HCT116 (cell line): Measurements from ENCODE around the gene GSTA4. TPM values are rescaled to one million over a fixed set of nuclear protein-coding genes. Genes with fewer than 3 reads are reported as not detected.

ENCODE experiments used
- ATAC-seq: fragments of 200-7000 bp; cut with Tn5 transposase; 2 replicates; pipeline ENCODE4 v1.9.1; 2020; ENCODE audit warnings: mild to moderate bottlenecking, moderate library complexity
- BruUV-seq: library from RNA; stranded (reverse); fragments of 400-500 nt; replicated peaks from 2 replicates; lab custom pipeline; 2021; lab: Mats Ljungman, UMichigan
- CTCF ChIA-PET: fragments of 300-600 bp; sonication (Branson Sonifier 250); formaldehyde crosslinking; loops from one replicate; lab custom pipeline; 2021; ENCODE audit warnings: antibody characterized with exemption; lab: Charles Lee
- POLR2A ChIA-PET: fragments of 300-600, 350-600 bp; sonication (Branson Sonifier 250); formaldehyde crosslinking; loops from one replicate; lab custom pipeline; 2021; ENCODE audit warnings: antibody characterized with exemption; lab: Charles Lee
- RAD21 ChIA-PET, 2 experiments: fragments of 300-600 bp; sonication (Branson Sonifier 250); formaldehyde crosslinking; loops; one replicate each; lab custom pipeline; 2023; ENCODE audit warnings: low total read pairs in 2 of 2; ENCODE audit not compliant: uncharacterized antibody in 2 of 2, unreplicated experiment in 2 of 2, low non-redundant PET in 1 of 2; lab: Charles Lee
- DNase-seq: peaks from one replicate; pipeline ENCODE4 v3.0.0-alpha.2; 2010; ENCODE audit warnings: low read depth, low spot score
- H2AFZ ChIP-seq: fragments of 200-600 bp; shearing (Covaris generic), sonication (generic); 2 replicates; pipeline ENCODE4 v1.6.1; 2017; ENCODE audit warnings: low read depth, mixed run types, mixed read lengths, antibody characterized with exemption, low read length; ENCODE audit not compliant: poor library complexity, severe bottlenecking
- H3K27ac ChIP-seq: 2 replicates; pipeline ENCODE4 v1.5.1; 2012; ENCODE audit warnings: low read depth, low read length
- H3K27me3 ChIP-seq: fragments of 200-600 bp; sonication (generic); 2 replicates; pipeline ENCODE4 v1.6.1; 2016; ENCODE audit warnings: mixed run types, low read length, mixed read lengths; ENCODE audit not compliant: insufficient read depth
- H3K36me3 ChIP-seq, 2 experiments: fragments of 200-500 bp in 1 of 2; fragments of 200-600 bp in 1 of 2; sonication (Bioruptor generic) in 1 of 2; sonication (generic) in 1 of 2; 2 replicates each; pipeline versions ENCODE4 v1.5.1 to v1.6.1; 2014 to 2016; ENCODE audit warnings: low read length in 2 of 2, inconsistent platforms in 1 of 2, mixed read lengths in 1 of 2, mixed run types in 1 of 2; ENCODE audit not compliant: insufficient read depth in 2 of 2, control insufficient read depth in 1 of 2
- H3K4me1 ChIP-seq, 2 experiments: fragments of 200-600 bp in 1 of 2; sonication (generic) in 1 of 2; 2 replicates each; pipeline versions ENCODE4 v1.5.1 to v1.6.1; 2012 to 2017; ENCODE audit warnings: low read length in 2 of 2, inconsistent platforms in 1 of 2, mild to moderate bottlenecking in 1 of 2, mixed read lengths in 1 of 2, mixed run types in 1 of 2, moderate library complexity in 1 of 2; ENCODE audit not compliant: insufficient read depth in 2 of 2, control insufficient read depth in 1 of 2
- H3K4me2 ChIP-seq: fragments of 200-600 bp; sonication (generic); 2 replicates; pipeline ENCODE4 v1.6.1; 2017; ENCODE audit warnings: mixed run types, low read length, mixed read lengths
- H3K4me3 ChIP-seq, 2 experiments: fragments of 200-600 bp in 1 of 2; sonication (generic) in 1 of 2; replicated peaks in 1 of 2; 2 replicates each; pipeline ENCODE4 v1.5.1; 2011 to 2016; ENCODE audit warnings: low read length in 2 of 2, control low read depth in 1 of 2, low read depth in 1 of 2, mild to moderate bottlenecking in 1 of 2, mixed read lengths in 1 of 2, mixed run types in 1 of 2
- H3K79me2 ChIP-seq: fragments of 200-600 bp; sonication (generic); 2 replicates; pipeline ENCODE4 v1.6.1; 2017; ENCODE audit warnings: mild to moderate bottlenecking, mixed run types, low read length, moderate library complexity, mixed read lengths; ENCODE audit not compliant: insufficient read depth
- H3K9ac ChIP-seq: fragments of 200-600 bp; sonication (generic); 2 replicates; pipeline ENCODE4 v1.6.1; 2016; ENCODE audit warnings: low read length, mixed read lengths
- H3K9me2 ChIP-seq: fragments of 200-600 bp; sonication (generic), shearing (Covaris generic); 2 replicates; pipeline ENCODE4 v1.6.1; 2017; ENCODE audit warnings: mixed run types, mild to moderate bottlenecking, moderate library complexity; ENCODE audit not compliant: insufficient read depth
- H3K9me3 ChIP-seq, 2 experiments: fragments of 200-500 bp in 1 of 2; fragments of 200-600 bp in 1 of 2; sonication (Bioruptor generic) in 1 of 2; sonication (generic) in 1 of 2; 2 replicates each; pipeline ENCODE4 v1.6.1; 2014 to 2017; ENCODE audit warnings: low read length in 2 of 2, mixed read lengths in 2 of 2, inconsistent platforms in 1 of 2, low read depth in 1 of 2, mild to moderate bottlenecking in 1 of 2, mixed run types in 1 of 2, moderate library complexity in 1 of 2; ENCODE audit not compliant: control insufficient read depth in 1 of 2, insufficient read depth in 1 of 2
- H4K20me1 ChIP-seq: fragments of 200-600 bp; sonication (generic), shearing (Covaris generic); 2 replicates; pipeline ENCODE4 v1.6.1; 2017; ENCODE audit warnings: mixed run types, mild to moderate bottlenecking, moderate library complexity; ENCODE audit not compliant: insufficient read depth
- CBX3 ChIP-seq: IDR thresholded peaks from 2 replicates; pipeline ENCODE4 v1.6.1; 2012; ENCODE audit warnings: low read depth
- CEBPB ChIP-seq: IDR thresholded peaks from 2 replicates; pipeline ENCODE4 v1.6.1; 2012; ENCODE audit warnings: low read depth
- ELF1 ChIP-seq: IDR thresholded peaks from 2 replicates; pipeline ENCODE4 v1.6.1; 2012; ENCODE audit warnings: low read depth, borderline replicate concordance
- EZH2 ChIP-seq: fragments of 200-600 bp; sonication (generic); IDR thresholded peaks from 2 replicates; pipeline ENCODE4 v1.6.1; 2017; ENCODE audit warnings: antibody characterized with exemption, mixed run types
- EZH2phosphoT487 ChIP-seq: fragments of 200-600 bp; IDR thresholded peaks from 2 replicates; pipeline ENCODE4 v1.6.1; 2018; ENCODE audit warnings: antibody characterized with exemption, borderline replicate concordance
- JUND ChIP-seq: IDR thresholded peaks from 2 replicates; pipeline ENCODE4 v1.6.1; 2012
- POLR2A ChIP-seq: IDR thresholded peaks from 2 replicates; pipeline ENCODE4 v1.7.0; 2011; ENCODE audit warnings: borderline replicate concordance; ENCODE audit not compliant: insufficient read depth, insufficient read length; ENCODE audit errors: extremely low read depth
- POLR2AphosphoS5 ChIP-seq: IDR thresholded peaks from 2 replicates; pipeline ENCODE4 v1.6.1; 2011; ENCODE audit warnings: mild to moderate bottlenecking, low read depth, low read length, moderate library complexity
- SIN3A ChIP-seq: IDR thresholded peaks from 2 replicates; pipeline ENCODE4 v1.6.1; 2012; ENCODE audit warnings: low read depth
- SRF ChIP-seq: IDR thresholded peaks from 2 replicates; pipeline ENCODE4 v1.6.1; 2012; ENCODE audit warnings: low read depth
- TCF7L2 ChIP-seq: IDR thresholded peaks from 2 replicates; pipeline ENCODE4 v1.7.0; 2011; ENCODE audit warnings: borderline replicate concordance, inconsistent platforms; ENCODE audit not compliant: insufficient read depth, insufficient read length; ENCODE audit errors: extremely low read depth
- ZNF274 ChIP-seq: fragments of 200-500 bp; sonication (Bioruptor generic); IDR thresholded peaks from 2 replicates; pipeline ENCODE4 v1.6.1; 2014; ENCODE audit warnings: mild to moderate bottlenecking, low read depth, low read length, inconsistent platforms
- intact Hi-C: fragments of 100-400 bp; cut with micrococcal nuclease; formaldehyde crosslinking; loops from 2 replicates; pipeline ENCODE4 v1.10.0; 2022
- total RNA-seq: library from RNA; stranded (reverse); gene quantifications from one replicate; pipeline ENCODE4 v1.2.1, GENCODE V29; 2021; ENCODE audit not compliant: unreplicated experiment
- TF ChIP-seq, protein P1 (sequence below): IDR thresholded peaks from 2 replicates; pipeline ENCODE4 v1.6.1; 2012
- TF ChIP-seq, protein P2 (sequence below): IDR thresholded peaks from 2 replicates; pipeline ENCODE4 v1.6.1; 2012; ENCODE audit warnings: low read depth
- TF ChIP-seq, protein P3 (sequence below): IDR thresholded peaks from 2 replicates; pipeline ENCODE4 v1.6.1; 2012
- TF ChIP-seq, protein P4 (sequence below), 3 experiments: fragments of 200-600 bp in 1 of 3; sonication (generic) in 1 of 3; IDR thresholded peaks in 2 of 3; conservative IDR thresholded peaks in 1 of 3; 2 replicates each; pipeline ENCODE4 v1.5.1; 2012 to 2017; ENCODE audit warnings: low read depth in 2 of 3, low read length in 2 of 3, antibody characterized with exemption in 1 of 3, borderline replicate concordance in 1 of 3, control low read depth in 1 of 3, mild to moderate bottlenecking in 1 of 3, mixed read lengths in 1 of 3, mixed run types in 1 of 3, moderate library complexity in 1 of 3; ENCODE audit not compliant: insufficient read depth in 1 of 3
- TF ChIP-seq, protein P5 (sequence below): IDR thresholded peaks from 2 replicates; pipeline ENCODE4 v1.6.1; 2011; ENCODE audit warnings: mild to moderate bottlenecking, low read length, moderate library complexity; ENCODE audit not compliant: insufficient replicate concordance; ENCODE audit errors: extremely low read depth

Gene GSTA4
- total RNA-seq, 1 experiment from 2014 or later: 2.2 TPM

DNA sequence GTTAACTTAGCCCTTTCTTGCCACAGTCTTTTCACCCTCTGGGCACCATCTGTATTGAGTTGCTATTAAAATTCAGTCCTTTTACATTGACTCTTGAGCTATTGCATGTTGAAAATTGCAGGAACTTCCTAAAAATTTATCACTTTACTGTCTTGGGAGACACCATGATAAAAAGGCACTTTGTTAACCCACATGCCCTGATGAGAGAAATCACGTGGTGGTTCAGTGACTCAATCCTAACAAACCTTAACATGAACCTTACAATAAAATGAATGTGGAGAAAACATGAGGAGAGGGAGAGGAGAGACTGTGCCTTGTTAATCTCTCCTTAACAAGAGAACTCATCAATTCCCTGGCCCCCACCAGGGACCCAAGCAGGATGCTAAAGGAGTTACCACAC lies 30.8 kb downstream of the GSTA4 start:
- no peaks in the 10 kb centered on the region for H3K9me2 ChIP-seq
- POLR2A ChIA-PET: no interaction called here
- no peak for DNase-seq
- no peak overlapping the region for H2AFZ ChIP-seq
- H3K9ac ChIP-seq: no peak overlapping the region
- no peak overlapping the region for H3K4me2 ChIP-seq
- H3K9me3 ChIP-seq: no peaks in the 10 kb centered on the region
- H3K27ac ChIP-seq: no peak overlapping the region
- no TSS peak for BruUV-seq
- H3K79me2 ChIP-seq: no peaks in the 10 kb centered on the region
- RAD21 ChIA-PET: no interaction called here
- H3K36me3 ChIP-seq: no peaks in the 10 kb centered on the region
- CTCF ChIA-PET: interaction anchor here (1.4 kb wide), 1 partner anchor 31 kb away, joined by 3 read pairs; the partner anchor contains the start of gene GSTA4
- H3K27me3 ChIP-seq: no peaks in the 10 kb centered on the region
- intact Hi-C loops: no loop called here
- TF ChIP-seq ZNF274: no peak
- no peak for TF ChIP-seq TCF7L2
- TF ChIP-seq CEBPB: no peak
- no peak for TF ChIP-seq POLR2A
- TF ChIP-seq, protein P1, sequence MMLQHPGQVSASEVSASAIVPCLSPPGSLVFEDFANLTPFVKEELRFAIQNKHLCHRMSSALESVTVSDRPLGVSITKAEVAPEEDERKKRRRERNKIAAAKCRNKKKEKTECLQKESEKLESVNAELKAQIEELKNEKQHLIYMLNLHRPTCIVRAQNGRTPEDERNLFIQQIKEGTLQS: no peak
- TF ChIP-seq CBX3: no peak
- TF ChIP-seq, protein P2, sequence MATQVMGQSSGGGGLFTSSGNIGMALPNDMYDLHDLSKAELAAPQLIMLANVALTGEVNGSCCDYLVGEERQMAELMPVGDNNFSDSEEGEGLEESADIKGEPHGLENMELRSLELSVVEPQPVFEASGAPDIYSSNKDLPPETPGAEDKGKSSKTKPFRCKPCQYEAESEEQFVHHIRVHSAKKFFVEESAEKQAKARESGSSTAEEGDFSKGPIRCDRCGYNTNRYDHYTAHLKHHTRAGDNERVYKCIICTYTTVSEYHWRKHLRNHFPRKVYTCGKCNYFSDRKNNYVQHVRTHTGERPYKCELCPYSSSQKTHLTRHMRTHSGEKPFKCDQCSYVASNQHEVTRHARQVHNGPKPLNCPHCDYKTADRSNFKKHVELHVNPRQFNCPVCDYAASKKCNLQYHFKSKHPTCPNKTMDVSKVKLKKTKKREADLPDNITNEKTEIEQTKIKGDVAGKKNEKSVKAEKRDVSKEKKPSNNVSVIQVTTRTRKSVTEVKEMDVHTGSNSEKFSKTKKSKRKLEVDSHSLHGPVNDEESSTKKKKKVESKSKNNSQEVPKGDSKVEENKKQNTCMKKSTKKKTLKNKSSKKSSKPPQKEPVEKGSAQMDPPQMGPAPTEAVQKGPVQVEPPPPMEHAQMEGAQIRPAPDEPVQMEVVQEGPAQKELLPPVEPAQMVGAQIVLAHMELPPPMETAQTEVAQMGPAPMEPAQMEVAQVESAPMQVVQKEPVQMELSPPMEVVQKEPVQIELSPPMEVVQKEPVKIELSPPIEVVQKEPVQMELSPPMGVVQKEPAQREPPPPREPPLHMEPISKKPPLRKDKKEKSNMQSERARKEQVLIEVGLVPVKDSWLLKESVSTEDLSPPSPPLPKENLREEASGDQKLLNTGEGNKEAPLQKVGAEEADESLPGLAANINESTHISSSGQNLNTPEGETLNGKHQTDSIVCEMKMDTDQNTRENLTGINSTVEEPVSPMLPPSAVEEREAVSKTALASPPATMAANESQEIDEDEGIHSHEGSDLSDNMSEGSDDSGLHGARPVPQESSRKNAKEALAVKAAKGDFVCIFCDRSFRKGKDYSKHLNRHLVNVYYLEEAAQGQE: no peak
- TF ChIP-seq, protein P3, sequence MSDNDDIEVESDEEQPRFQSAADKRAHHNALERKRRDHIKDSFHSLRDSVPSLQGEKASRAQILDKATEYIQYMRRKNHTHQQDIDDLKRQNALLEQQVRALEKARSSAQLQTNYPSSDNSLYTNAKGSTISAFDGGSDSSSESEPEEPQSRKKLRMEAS: no peak
- TF ChIP-seq SIN3A: no peak
- no peak for TF ChIP-seq EZH2
- no peak for TF ChIP-seq ELF1
- TF ChIP-seq, protein P4, sequence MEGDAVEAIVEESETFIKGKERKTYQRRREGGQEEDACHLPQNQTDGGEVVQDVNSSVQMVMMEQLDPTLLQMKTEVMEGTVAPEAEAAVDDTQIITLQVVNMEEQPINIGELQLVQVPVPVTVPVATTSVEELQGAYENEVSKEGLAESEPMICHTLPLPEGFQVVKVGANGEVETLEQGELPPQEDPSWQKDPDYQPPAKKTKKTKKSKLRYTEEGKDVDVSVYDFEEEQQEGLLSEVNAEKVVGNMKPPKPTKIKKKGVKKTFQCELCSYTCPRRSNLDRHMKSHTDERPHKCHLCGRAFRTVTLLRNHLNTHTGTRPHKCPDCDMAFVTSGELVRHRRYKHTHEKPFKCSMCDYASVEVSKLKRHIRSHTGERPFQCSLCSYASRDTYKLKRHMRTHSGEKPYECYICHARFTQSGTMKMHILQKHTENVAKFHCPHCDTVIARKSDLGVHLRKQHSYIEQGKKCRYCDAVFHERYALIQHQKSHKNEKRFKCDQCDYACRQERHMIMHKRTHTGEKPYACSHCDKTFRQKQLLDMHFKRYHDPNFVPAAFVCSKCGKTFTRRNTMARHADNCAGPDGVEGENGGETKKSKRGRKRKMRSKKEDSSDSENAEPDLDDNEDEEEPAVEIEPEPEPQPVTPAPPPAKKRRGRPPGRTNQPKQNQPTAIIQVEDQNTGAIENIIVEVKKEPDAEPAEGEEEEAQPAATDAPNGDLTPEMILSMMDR (IDR thresholded peaks at IDR 0.05 in 2 of 3, conservative IDR thresholded peaks at IDR 0.05 in 1 of 3; ENCODE audit: borderline replicate concordance in 1 of 3, insufficient read depth in 1 of 3, low read depth in 2 of 3, low read length in 2 of 3): no peak
- TF ChIP-seq SRF: no peak
- TF ChIP-seq POLR2AphosphoS5: no peak
- TF ChIP-seq, protein P5, sequence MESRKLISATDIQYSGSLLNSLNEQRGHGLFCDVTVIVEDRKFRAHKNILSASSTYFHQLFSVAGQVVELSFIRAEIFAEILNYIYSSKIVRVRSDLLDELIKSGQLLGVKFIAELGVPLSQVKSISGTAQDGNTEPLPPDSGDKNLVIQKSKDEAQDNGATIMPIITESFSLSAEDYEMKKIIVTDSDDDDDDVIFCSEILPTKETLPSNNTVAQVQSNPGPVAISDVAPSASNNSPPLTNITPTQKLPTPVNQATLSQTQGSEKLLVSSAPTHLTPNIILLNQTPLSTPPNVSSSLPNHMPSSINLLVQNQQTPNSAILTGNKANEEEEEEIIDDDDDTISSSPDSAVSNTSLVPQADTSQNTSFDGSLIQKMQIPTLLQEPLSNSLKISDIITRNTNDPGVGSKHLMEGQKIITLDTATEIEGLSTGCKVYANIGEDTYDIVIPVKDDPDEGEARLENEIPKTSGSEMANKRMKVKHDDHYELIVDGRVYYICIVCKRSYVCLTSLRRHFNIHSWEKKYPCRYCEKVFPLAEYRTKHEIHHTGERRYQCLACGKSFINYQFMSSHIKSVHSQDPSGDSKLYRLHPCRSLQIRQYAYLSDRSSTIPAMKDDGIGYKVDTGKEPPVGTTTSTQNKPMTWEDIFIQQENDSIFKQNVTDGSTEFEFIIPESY: no peak
- TF ChIP-seq EZH2phosphoT487: no peak
- TF ChIP-seq JUND: no peak
- H4K20me1 ChIP-seq: no peaks in the 10 kb centered on the region
- ATAC-seq: no peak
- no peaks in the 10 kb centered on the region for H3K4me1 ChIP-seq
- H3K4me3 ChIP-seq: no peak overlapping the region
